IMR-90 (cell line): ENCODE results near the gene AGXT2.

ENCODE experiments used
- BHLHE40 ChIP-seq: fragments of 150-350 bp; IDR thresholded peaks from 2 replicates; pipeline ENCODE4 v1.6.1; 2016; ENCODE audit warnings: mild to moderate bottlenecking, low read depth, low read length
- CEBPB ChIP-seq: IDR thresholded peaks from 2 replicates; pipeline ENCODE4 v1.6.1; 2012; ENCODE audit warnings: low read depth, low read length, improper control_type of control experiment
- CHD1 ChIP-seq: IDR thresholded peaks from 2 replicates; pipeline ENCODE4 v1.6.1; 2012; ENCODE audit warnings: low read depth, low read length, improper control_type of control experiment
- FOS ChIP-seq: fragments of 150-350 bp; IDR thresholded peaks from 2 replicates; pipeline ENCODE4 v1.6.1; 2016; ENCODE audit warnings: low read depth, low read length
- MAFK ChIP-seq: IDR thresholded peaks from 2 replicates; pipeline ENCODE4 v1.6.1; 2012; ENCODE audit warnings: low read depth, low read length, improper control_type of control experiment
- MAZ ChIP-seq: IDR thresholded peaks from 2 replicates; pipeline ENCODE4 v1.6.1; 2012; ENCODE audit warnings: low read depth, mild to moderate bottlenecking, low read length, improper control_type of control experiment, moderate library complexity, borderline replicate concordance
- MXI1 ChIP-seq: IDR thresholded peaks from 2 replicates; pipeline ENCODE4 v1.6.1; 2012; ENCODE audit warnings: low read depth, mild to moderate bottlenecking, low read length, moderate library complexity, borderline replicate concordance
- NFE2L2 ChIP-seq: fragments of 150-350 bp; IDR thresholded peaks from 2 replicates; pipeline ENCODE4 v1.6.1; 2016; ENCODE audit warnings: low read depth, mild to moderate bottlenecking, low read length
- POLR2A ChIP-seq: IDR thresholded peaks from 2 replicates; pipeline ENCODE4 v1.6.1; 2012; ENCODE audit warnings: mild to moderate bottlenecking, low read depth, low read length
- RAD21 ChIP-seq: IDR thresholded peaks from 2 replicates; pipeline ENCODE4 v1.6.1; 2012; ENCODE audit warnings: low read length, improper control_type of control experiment
- RCOR1 ChIP-seq: IDR thresholded peaks from 2 replicates; pipeline ENCODE4 v1.6.1; 2012; ENCODE audit warnings: mild to moderate bottlenecking, low read length, improper control_type of control experiment; ENCODE audit not compliant: insufficient replicate concordance
- SMC3 ChIP-seq: fragments of 150-350 bp; IDR thresholded peaks from 2 replicates; pipeline ENCODE4 v1.6.1; 2016; ENCODE audit warnings: low read depth, mild to moderate bottlenecking, antibody characterized with exemption, low read length, moderate library complexity
- TF ChIP-seq, protein P1 (sequence below): conservative IDR thresholded peaks from 2 replicates; pipeline ENCODE4 v1.5.1; 2012; ENCODE audit warnings: mild to moderate bottlenecking, low read depth, low read length, improper control_type of control experiment
- TF ChIP-seq, protein P2 (sequence below): fragments of 150-350 bp; IDR thresholded peaks from 2 replicates; pipeline ENCODE4 v1.6.1; 2017; ENCODE audit warnings: mild to moderate bottlenecking, antibody characterized with exemption, low read length, low read depth

DNA sequence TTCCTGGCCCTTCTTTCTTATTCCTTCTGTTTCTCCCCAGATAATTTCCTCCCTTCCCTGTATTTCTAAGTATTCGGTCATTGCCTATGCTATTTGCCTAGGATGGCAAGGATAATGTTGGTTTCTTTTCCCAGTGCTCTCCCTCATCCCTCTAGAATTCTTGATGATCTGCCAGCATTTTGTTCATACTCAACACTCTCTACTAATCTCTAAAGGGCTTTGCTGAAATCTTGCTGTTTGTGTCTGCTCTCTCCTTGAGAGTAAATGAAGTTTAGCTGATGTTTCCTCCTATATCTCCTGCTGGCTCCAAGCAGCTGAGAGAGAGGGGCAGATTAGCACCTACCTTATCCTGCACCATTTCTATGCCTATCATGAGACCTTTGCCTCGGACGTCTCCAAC is 38.1 kb downstream of the AGXT2 start:
- TF ChIP-seq FOS (no peak), POLR2A (no peak), NFE2L2 (no peak), RAD21 (no peak), SMC3 (no peak), MAFK (no peak), CEBPB (no peak), MAZ (no peak), BHLHE40 (no peak), CHD1 (no peak), RCOR1 (no peak), MXI1 (no peak)
- TF ChIP-seq, protein P1, sequence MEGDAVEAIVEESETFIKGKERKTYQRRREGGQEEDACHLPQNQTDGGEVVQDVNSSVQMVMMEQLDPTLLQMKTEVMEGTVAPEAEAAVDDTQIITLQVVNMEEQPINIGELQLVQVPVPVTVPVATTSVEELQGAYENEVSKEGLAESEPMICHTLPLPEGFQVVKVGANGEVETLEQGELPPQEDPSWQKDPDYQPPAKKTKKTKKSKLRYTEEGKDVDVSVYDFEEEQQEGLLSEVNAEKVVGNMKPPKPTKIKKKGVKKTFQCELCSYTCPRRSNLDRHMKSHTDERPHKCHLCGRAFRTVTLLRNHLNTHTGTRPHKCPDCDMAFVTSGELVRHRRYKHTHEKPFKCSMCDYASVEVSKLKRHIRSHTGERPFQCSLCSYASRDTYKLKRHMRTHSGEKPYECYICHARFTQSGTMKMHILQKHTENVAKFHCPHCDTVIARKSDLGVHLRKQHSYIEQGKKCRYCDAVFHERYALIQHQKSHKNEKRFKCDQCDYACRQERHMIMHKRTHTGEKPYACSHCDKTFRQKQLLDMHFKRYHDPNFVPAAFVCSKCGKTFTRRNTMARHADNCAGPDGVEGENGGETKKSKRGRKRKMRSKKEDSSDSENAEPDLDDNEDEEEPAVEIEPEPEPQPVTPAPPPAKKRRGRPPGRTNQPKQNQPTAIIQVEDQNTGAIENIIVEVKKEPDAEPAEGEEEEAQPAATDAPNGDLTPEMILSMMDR = no peak
- TF ChIP-seq, protein P2, sequence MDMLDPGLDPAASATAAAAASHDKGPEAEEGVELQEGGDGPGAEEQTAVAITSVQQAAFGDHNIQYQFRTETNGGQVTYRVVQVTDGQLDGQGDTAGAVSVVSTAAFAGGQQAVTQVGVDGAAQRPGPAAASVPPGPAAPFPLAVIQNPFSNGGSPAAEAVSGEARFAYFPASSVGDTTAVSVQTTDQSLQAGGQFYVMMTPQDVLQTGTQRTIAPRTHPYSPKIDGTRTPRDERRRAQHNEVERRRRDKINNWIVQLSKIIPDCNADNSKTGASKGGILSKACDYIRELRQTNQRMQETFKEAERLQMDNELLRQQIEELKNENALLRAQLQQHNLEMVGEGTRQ = no peak
